HG03095 (cell line): ENCODE results near the gene SMNDC1.
A peak's percentile ranks its signal among the peaks of the same experiment; 100 is the strongest.
"Not testable (repeated sequence)": the region's sequence is repeated elsewhere in the genome, so short reads cannot be mapped to it uniquely, and the experiment has no call there.

Experiments used
- ATAC-seq: cut with Tn5 transposase; IDR thresholded peaks from one replicate; pipeline ENCODE4 v1.9.1; 2021; ENCODE audit warnings: moderate library complexity; ENCODE audit not compliant: unreplicated experiment

The SMNDC1 gene

GRCh38 chr10:110285501-110285900 is 19.2 kb downstream of the SMNDC1 start:
- ATAC-seq, result no peak

- no peak for ATAC-seq
Observed at GRCh38 chr10:110284262-110284661, 20.5 kb downstream of the SMNDC1 start.

DNA sequence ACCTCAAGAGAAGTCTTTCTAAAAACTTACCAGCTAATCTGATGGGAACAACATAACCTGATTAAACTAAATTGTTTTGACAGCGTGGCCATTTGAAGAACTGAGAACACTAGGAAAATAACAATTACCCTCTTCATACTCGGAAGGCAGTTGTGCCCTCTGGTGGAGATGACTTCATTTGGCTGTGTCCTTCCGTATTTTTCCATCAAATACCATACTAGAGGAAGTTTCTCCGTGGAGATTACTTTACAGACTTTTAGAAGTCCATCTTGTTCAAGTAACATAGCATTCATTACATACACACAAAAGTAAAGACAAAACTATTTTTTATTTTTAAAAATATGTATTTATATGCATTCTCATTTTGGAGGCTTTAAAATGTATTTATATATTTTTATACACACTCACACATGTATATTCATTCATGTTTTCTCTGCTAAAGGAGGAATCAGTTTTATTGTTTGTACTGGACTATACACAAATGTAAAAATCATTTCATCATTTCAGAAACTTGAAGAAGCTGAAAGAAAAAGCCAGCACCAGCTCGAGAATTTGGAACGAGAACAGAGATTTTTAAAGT is 25.2 kb downstream of the SMNDC1 start:
- ATAC-seq, result no peak

DNA sequence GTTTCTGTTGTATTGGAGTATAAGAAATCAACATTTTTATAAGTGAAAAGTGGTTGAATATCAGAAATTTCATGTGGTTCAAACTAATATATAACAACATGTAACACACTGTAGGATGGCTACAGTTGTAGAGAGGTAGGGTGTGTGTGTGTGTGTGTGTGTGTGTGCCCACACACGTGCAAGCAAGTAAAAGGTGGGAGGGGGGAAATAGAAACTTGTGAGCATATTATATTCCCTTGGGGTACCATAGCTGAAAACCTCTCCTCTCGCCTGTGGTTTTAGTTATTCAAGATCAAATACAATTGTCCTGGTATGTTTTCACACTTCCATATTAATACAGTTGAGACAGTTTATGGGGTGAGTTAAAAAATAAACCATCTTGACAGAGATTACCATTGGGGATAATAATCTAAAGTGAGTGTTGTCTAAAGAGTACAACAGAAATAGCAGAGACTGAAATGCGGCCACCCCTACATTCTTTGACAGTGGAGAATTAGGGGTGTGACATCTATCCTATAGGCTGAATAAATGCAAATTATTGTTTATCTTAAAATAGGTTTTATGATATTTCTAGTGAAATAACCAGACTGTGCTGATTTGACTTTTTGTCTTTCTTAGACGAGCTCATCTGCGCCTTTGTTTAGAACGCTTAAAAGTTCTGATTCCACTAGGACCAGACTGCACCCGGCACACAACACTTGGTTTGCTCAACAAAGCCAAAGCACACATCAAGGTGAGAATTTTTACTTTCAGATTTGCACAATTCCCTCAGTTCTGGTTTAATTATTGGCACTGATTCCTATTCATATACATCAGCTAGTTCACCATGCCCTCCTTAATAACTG is 25.9 kb downstream of the SMNDC1 start:
- no peak for ATAC-seq

- ATAC-seq, result no peak
Observed at GRCh38 chr10:110277591-110277990, 27.1 kb downstream of the SMNDC1 start.

DNA sequence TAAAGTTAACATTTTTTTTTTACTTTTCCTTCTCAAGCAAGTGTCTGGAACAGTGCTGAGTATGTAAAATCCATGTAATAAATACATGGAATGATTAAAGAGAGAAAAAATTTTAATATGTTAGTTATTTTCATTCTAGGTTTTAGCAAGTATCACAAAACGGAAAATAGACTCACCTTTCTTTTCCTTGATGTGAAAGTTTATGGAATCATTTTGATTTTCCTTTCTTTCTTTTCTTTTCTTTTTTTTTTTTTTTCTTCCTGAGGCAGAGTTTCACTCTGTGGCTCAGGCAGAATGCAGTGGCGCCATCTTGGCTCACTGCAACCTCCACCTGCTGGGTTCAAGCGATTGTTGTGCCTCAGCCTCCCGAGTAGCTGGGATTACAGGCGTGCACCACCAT is 28.1 kb downstream of the SMNDC1 start:
- ATAC-seq, result no peak

GRCh38 chr10:110275128-110275729 is 29.5 kb downstream of the SMNDC1 start:
- ATAC-seq, result no peak

- no peak for ATAC-seq
Observed at GRCh38 chr10:110274647-110275046, 30.1 kb downstream of the SMNDC1 start.

GRCh38 chr10:110274072-110274627 is 30.6 kb downstream of the SMNDC1 start:
- ATAC-seq, result no peak

GRCh38 chr10:110273474-110273873 is 31.2 kb downstream of the SMNDC1 start:
- ATAC-seq, result peak; percentile 40

DNA sequence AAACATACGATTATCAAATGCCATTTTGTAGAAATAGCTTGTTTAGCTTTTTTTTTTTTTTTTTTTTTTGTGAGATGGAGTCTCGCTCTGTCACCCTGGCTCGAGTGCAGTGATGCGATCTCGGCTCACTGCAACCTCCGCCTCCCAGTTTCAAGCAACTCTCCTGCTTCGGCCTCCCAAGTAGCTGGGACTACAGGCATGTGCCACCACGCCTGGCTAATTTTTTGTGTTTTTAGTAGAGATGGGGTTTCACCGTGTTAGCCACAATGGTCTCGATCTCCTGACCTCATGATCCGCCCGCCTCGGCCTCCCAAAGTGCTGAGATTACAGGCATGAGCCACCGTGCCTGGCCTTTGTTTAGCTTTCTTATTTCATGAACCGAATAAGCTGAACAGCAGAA is 31.7 kb downstream of the SMNDC1 start:
- ATAC-seq, result not testable (repeated sequence)

DNA sequence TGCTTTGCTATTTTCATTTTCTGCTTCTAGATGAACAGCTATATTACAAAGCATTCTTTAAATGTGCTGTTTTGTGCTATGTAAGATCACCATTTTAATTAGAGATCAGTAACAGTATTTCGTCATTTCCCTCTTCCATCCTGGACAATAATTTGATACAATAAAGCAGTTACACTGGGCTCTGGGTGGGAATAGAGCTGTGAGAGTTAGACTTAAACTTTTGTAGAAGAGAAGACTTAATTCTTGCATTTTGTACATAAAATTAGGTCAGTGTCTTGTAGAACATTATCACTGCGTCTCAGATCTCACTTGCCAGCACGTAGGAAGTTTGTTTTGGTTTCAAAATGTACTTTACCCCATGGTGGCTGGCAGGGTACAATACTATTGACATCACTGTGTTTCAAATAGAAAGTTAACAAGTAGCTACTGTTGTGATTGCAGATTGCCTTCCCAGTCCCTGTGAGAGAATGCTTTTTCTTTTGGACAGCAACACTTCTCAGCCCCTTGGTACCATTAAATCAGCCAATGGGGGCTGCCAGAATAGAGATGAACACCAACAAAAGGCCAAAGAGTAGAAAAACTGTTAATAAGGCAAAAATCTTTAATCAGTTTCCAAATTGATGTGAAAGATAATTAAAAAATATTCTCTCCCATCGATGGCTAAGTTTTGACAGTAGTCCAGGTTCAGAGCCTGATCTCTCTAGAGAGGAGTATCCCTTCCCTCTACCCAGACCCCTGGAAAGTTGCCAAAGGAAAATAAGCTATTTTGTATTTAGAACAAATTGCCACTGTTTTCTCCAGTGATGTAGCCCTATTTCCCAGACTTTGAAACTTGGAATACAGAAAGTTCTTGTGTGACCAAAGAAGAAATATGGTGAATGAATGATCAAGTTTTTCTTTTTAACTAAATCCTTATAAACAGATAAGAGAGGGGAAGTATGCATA is 35.1 kb downstream of the SMNDC1 start:
- no peak for ATAC-seq

DNA sequence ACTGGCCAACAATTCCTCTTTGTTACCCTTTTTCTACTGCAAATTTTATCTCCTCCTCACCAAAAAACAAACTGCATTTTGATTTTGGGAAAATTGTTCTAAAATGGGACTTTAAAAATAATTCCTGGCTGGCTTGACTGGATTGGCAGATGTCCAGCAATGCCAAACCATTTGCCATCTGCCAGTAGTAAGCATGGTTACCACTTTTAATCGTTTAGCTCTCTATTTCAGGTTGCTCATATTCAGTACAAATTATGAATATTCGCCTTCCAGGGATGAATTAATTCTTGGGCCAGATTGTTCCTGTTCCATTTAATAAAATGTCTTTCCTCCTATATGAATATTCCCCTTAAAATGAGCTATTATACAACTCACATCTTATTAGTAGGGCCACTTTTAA is 35.7 kb downstream of the SMNDC1 start:
- no peak for ATAC-seq

GRCh38 chr10:110268442-110268841 is 36.3 kb downstream of the SMNDC1 start:
- ATAC-seq, result no peak

DNA sequence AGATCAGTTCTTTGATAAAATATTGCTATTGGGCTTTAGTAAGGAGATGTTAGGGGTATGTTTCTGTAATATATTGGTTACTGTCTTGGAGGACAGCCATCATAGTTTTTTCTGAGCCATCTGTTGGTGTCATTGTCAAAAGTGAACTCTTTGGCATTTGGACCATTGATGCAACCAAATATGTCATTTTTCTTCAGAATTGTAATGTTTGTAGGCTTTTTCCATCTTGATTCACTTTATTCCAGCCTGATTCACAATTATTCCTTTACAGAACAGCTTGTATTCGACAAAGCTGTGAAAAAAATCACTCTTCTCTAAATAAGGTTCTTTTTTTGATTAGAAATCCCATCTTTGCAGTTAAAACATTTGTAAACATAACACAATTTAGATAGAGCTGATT is 37.4 kb downstream of the SMNDC1 start:
- no peak for ATAC-seq

GRCh38 chr10:110265573-110266193 is 39.0 kb downstream of the SMNDC1 start:
- ATAC-seq, result no peak

- ATAC-seq, result no peak
Observed at GRCh38 chr10:110263164-110263563, 41.6 kb downstream of the SMNDC1 start.

DNA sequence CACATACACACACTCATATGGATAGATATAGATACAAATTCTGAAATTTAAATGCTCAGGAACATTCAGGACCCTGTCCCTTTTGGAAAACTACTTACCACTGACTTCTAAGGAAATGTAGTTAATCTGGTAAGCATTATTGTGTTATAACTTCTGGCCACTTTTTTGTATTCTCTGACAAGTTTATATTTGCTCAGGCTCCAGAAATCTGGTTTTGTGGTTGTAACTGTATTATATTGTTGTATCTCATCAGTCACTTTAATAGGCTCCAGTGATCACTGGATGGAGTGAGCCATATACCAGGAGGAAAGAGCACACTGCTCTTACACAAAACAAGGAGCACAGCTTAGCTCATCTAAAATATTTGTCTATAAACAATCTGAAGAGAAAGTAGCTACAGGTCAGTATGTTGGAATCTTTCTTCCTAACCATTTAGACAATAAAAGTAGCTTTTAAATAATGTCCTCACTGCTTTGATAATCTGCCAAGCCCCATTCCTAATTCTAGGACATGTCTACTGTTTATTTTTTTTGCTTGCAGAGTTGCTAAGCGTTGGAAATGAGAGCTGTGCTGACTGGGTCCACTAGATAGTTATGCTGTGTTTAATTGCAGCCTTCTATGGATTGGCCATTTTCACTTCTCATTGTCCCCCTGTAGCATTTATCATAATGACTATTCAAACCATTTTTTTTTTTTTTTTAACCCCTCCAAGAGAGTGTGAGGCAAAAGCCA is 43.8 kb downstream of the SMNDC1 start:
- ATAC-seq, result no peak

DNA sequence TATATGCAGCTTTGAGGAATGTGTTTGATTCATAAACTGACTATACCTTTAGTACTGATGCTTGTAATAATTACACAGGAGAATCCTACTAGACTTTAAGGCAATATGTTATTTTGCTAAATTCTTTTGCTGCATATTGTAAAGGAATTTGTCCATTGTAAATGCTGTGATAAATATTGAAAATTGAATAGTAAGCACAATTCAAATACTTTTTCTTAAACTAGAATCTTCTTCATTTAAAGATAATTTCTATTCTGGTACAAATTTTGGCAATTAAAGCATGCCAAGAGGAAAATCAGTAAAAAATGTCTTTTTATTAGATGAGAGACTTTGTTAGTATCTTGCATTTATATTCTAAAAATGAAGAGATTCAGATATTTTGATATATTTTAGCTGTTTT is 45.4 kb downstream of the SMNDC1 start:
- no peak for ATAC-seq

- ATAC-seq, result no peak
Observed at GRCh38 chr10:110258542-110258941, 46.2 kb downstream of the SMNDC1 start.
